Gastrocnemius medialis (tissue), 4 donors: Measurements from ENCODE around the gene PYROXD2. TPM values are rescaled to one million over a fixed set of nuclear protein-coding genes. Genes with fewer than 3 reads are reported as not detected.

ENCODE experiments used
- ATAC-seq, 2 donors: fragments of 150-250 bp; one replicate each; pipeline ENCODE4 v1.9.1; 2016
- DNase-seq, 2 donors: peaks; one replicate each; pipeline ENCODE4 v3.0.0-alpha.2; 2019
- H3K27ac ChIP-seq, 4 donors: fragments of 200-600 bp; sonication (generic); 1 replicate in 1 of 4; 2 replicates in 3 of 4; pipeline ENCODE4 v1.5.1; 2016 to 2018; ENCODE audit warnings: mild to moderate bottlenecking in 2 of 4, moderate library complexity in 1 of 4
- H3K27me3 ChIP-seq, 3 donors: fragments of 200-600 bp; sonication (generic) in 2 of 3; 1 replicate in 1 of 3; 2 replicates in 2 of 3; pipeline versions ENCODE4 v1.5.1 to v1.6.0; 2016 to 2019; ENCODE audit warnings: mild to moderate bottlenecking in 1 of 3, moderate library complexity in 1 of 3
- H3K36me3 ChIP-seq, 2 donors: fragments of 200-600 bp; sonication (generic) in 1 of 2; one replicate each; pipeline ENCODE4 v1.5.1; 2017 to 2018
- H3K4me1 ChIP-seq, 2 donors: fragments of 200-600 bp; sonication (generic) in 1 of 2; one replicate each; pipeline ENCODE4 v1.5.1; 2016 to 2017; ENCODE audit warnings: mild to moderate bottlenecking in 2 of 2
- H3K4me3 ChIP-seq, 4 donors: fragments of 200-600 bp; sonication (generic) in 3 of 4; 1 replicate in 1 of 4; 2 replicates in 3 of 4; pipeline ENCODE4 v1.5.1; 2016 to 2019; ENCODE audit warnings: mild to moderate bottlenecking in 2 of 4
- H3K9me3 ChIP-seq, 3 donors: fragments of 200-600 bp; sonication (generic) in 2 of 3; 1 replicate in 1 of 3; 2 replicates in 2 of 3; pipeline ENCODE4 v1.5.1; 2016 to 2019
- CTCF ChIP-seq, 5 experiments: fragments of 450-650 bp in 3 of 5; fragments of 200-600 bp in 2 of 5; sonication (generic) in 2 of 5; IDR thresholded peaks in 4 of 5; conservative IDR thresholded peaks in 1 of 5; 1 replicate in 4 of 5; 2 replicates in 1 of 5; pipeline ENCODE4 v1.5.1; 2016 to 2019; ENCODE audit warnings: antibody characterized with exemption in 5 of 5, mild to moderate bottlenecking in 3 of 5, moderate library complexity in 3 of 5
- POLR2A ChIP-seq, 2 donors: fragments of 450-650 bp; IDR thresholded peaks; one replicate each; pipeline ENCODE4 v1.6.1; 2017; ENCODE audit warnings: antibody characterized with exemption in 2 of 2, mild to moderate bottlenecking in 2 of 2, moderate library complexity in 2 of 2
- in situ Hi-C, 4 donors: fragments of 200-750 bp; cut with MboI; loops; one replicate each; pipeline versions ENCODE4 v1.15.0 to v1.8.0; 2017; ENCODE audit warnings: low sequenced_read_pairs in 4 of 4
- intact Hi-C: fragments of 100-400 bp; cut with DNase I; formaldehyde crosslinking; loops from one replicate; pipeline ENCODE4 v1.15.1; 2023; ENCODE audit warnings: low total_unique reads
- total RNA-seq, 4 donors: library from RNA; depleted of rRNA; stranded (reverse); fragments of >200 nt; gene quantifications; one replicate each; pipeline versions ENCODE4 v1.1.0 to v1.2.3, GENCODE V29; 2016

PYROXD2 gene
- total RNA-seq, 4 donors from 2014 or later, result 0.22 to 7.8 (median 1.3) TPM

GRCh38 chr10:98369801-98370200 lies 45.2 kb downstream of the PYROXD2 start:
- Histone ChIP-seq H3K4me1 (peaks cover 0 to 6% of the 10 kb centered on the region in 2 donors), H3K27ac (no peak overlapping the region), H3K4me3 (no peak overlapping the region), H3K27me3 (no peaks in the 10 kb centered on the region), H3K9me3 (no peaks in the 10 kb centered on the region), H3K36me3 (no peaks in the 10 kb centered on the region)
- ATAC-seq (peak in 1 of 2 donors; percentile 30), DNase-seq (no peak)
- intact Hi-C loops (no loop called here), in situ Hi-C loops (no loop called here)
- TF ChIP-seq CTCF (IDR thresholded peaks at IDR 0.05 in 4 of 5, conservative IDR thresholded peaks at IDR 0.05 in 1 of 5) (no peak), POLR2A (IDR thresholded peaks at IDR 0.05) (no peak)

GRCh38 chr10:98368644-98369043 lies 46.3 kb downstream of the PYROXD2 start:
- in situ Hi-C loops (no loop called here), intact Hi-C loops (no loop called here)
- Histone ChIP-seq H3K27ac (no peak overlapping the region), H3K27me3 (no peaks in the 10 kb centered on the region), H3K4me1 (no peaks in the 10 kb centered on the region), H3K36me3 (no peaks in the 10 kb centered on the region), H3K9me3 (no peaks in the 10 kb centered on the region), H3K4me3 (no peak overlapping the region)
- no peak for DNase-seq
- TF ChIP-seq CTCF (IDR thresholded peaks at IDR 0.05 in 4 of 5, conservative IDR thresholded peaks at IDR 0.05 in 1 of 5) (no peak), POLR2A (IDR thresholded peaks at IDR 0.05) (no peak)
- ATAC-seq, result no peak

GRCh38 chr10:98367604-98368451 lies 47.2 kb downstream of the PYROXD2 start:
- Histone ChIP-seq H3K27me3 (no peaks in the 10 kb centered on the region), H3K4me3 (no peak overlapping the region), H3K4me1 (no peaks in the 10 kb centered on the region), H3K36me3 (no peaks in the 10 kb centered on the region), H3K9me3 (no peaks in the 10 kb centered on the region), H3K27ac (no peak overlapping the region)
- TF ChIP-seq CTCF (IDR thresholded peaks at IDR 0.05 in 4 of 5, conservative IDR thresholded peaks at IDR 0.05 in 1 of 5) (no peak), POLR2A (IDR thresholded peaks at IDR 0.05) (no peak)
- no peak for DNase-seq
- intact Hi-C loops, result no loop called here
- ATAC-seq, result no peak
- in situ Hi-C loops, result no loop called here

GRCh38 chr10:98366062-98366530 lies 48.9 kb downstream of the PYROXD2 start:
- Histone ChIP-seq H3K4me3 (no peak overlapping the region), H3K9me3 (no peaks in the 10 kb centered on the region), H3K36me3 (no peaks in the 10 kb centered on the region), H3K27ac (no peak overlapping the region), H3K4me1 (peaks cover 0 to 5% of the 10 kb centered on the region in 2 donors), H3K27me3 (no peaks in the 10 kb centered on the region)
- TF ChIP-seq CTCF (IDR thresholded peaks at IDR 0.05 in 4 of 5, conservative IDR thresholded peaks at IDR 0.05 in 1 of 5) (no peak), POLR2A (IDR thresholded peaks at IDR 0.05) (no peak)
- no peak for DNase-seq
- intact Hi-C loops, result no loop called here
- in situ Hi-C loops, result no loop called here
- ATAC-seq, result no peak
